IMR-90 (cell line): ENCODE data around the gene MRPS34.

Experiments
- MXI1 ChIP-seq: IDR thresholded peaks from 2 replicates; pipeline ENCODE4 v1.6.1; 2012; ENCODE audit warnings: low read depth, mild to moderate bottlenecking, low read length, moderate library complexity, borderline replicate concordance
- POLR2A ChIP-seq: IDR thresholded peaks from 2 replicates; pipeline ENCODE4 v1.6.1; 2012; ENCODE audit warnings: mild to moderate bottlenecking, low read depth, low read length
- SMC3 ChIP-seq: fragments of 150-350 bp; IDR thresholded peaks from 2 replicates; pipeline ENCODE4 v1.6.1; 2016; ENCODE audit warnings: low read depth, mild to moderate bottlenecking, antibody characterized with exemption, low read length, moderate library complexity
- TF ChIP-seq, protein P1 (sequence below): conservative IDR thresholded peaks from 2 replicates; pipeline ENCODE4 v1.5.1; 2012; ENCODE audit warnings: mild to moderate bottlenecking, low read depth, low read length, improper control_type of control experiment

DNA sequence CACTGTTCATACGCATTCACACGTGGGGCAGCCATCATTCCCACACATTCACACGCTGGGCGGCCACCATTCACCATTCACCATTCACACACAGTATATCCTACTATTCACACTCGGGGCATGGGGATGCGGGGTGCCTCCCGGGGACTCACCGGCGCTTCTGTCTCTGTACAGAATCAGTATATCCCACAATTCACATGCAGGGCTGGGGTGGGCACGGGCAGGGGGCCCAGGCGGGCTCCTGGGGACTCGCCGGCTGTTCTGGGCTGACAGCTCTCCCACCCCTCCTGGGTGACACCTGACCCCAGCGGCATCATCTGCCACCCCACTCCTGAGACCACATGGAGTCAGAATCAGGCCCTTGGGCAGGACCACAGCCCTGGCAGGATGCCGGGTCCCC lies 11.2 kb downstream of the MRPS34 start:
- TF ChIP-seq POLR2A, result no peak
- TF ChIP-seq SMC3, result no peak
- TF ChIP-seq, protein P1, sequence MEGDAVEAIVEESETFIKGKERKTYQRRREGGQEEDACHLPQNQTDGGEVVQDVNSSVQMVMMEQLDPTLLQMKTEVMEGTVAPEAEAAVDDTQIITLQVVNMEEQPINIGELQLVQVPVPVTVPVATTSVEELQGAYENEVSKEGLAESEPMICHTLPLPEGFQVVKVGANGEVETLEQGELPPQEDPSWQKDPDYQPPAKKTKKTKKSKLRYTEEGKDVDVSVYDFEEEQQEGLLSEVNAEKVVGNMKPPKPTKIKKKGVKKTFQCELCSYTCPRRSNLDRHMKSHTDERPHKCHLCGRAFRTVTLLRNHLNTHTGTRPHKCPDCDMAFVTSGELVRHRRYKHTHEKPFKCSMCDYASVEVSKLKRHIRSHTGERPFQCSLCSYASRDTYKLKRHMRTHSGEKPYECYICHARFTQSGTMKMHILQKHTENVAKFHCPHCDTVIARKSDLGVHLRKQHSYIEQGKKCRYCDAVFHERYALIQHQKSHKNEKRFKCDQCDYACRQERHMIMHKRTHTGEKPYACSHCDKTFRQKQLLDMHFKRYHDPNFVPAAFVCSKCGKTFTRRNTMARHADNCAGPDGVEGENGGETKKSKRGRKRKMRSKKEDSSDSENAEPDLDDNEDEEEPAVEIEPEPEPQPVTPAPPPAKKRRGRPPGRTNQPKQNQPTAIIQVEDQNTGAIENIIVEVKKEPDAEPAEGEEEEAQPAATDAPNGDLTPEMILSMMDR, result no peak
- TF ChIP-seq MXI1, result no peak
